SU-DHL-6 (cell line): ENCODE measurements around the gene ZNF800.

Experiments used
- H2AFZ ChIP-seq: fragments of 200-600 bp; sonication (generic); 2 replicates; pipeline ENCODE4 v1.6.1; 2014; ENCODE audit warnings: low read depth, mild to moderate bottlenecking, moderate library complexity, mixed read lengths, antibody characterized with exemption, low read length; ENCODE audit not compliant: severe bottlenecking
- H3F3A ChIP-seq: fragments of 200-600 bp; shearing (Covaris generic); 2 replicates; pipeline ENCODE4 v1.6.0; 2016; ENCODE audit warnings: antibody characterized with exemption, mild to moderate bottlenecking; ENCODE audit not compliant: insufficient read depth
- H3K27ac ChIP-seq: fragments of 200-600 bp; sonication (generic); 2 replicates; pipeline ENCODE4 v1.5.1; 2016; ENCODE audit warnings: low read depth, mild to moderate bottlenecking, low read length, moderate library complexity, mixed read lengths
- H3K27me3 ChIP-seq: fragments of 200-600 bp; sonication (generic), shearing (Covaris generic); 2 replicates; pipeline ENCODE4 v1.6.0; 2014; ENCODE audit warnings: mild to moderate bottlenecking, low read length
- H3K36me3 ChIP-seq: fragments of 200-600 bp; sonication (generic); 2 replicates; pipeline ENCODE4 v1.6.1; 2014; ENCODE audit warnings: mild to moderate bottlenecking, low read length, mixed read lengths
- H3K4me2 ChIP-seq: fragments of 300-600, 200-600 bp; shearing (Covaris generic), sonication (generic); 2 replicates; pipeline ENCODE4 v1.6.0; 2014; ENCODE audit warnings: low read length, low read depth, mild to moderate bottlenecking; ENCODE audit not compliant: poor library complexity, severe bottlenecking
- H3K4me3 ChIP-seq: fragments of 200-600 bp; sonication (generic); 2 replicates; pipeline ENCODE4 v1.5.1; 2014; ENCODE audit warnings: antibody characterized with exemption, low read length, mild to moderate bottlenecking, mixed read lengths; ENCODE audit not compliant: insufficient read depth, poor library complexity, severe bottlenecking
- H3K79me2 ChIP-seq: fragments of 200-600 bp; sonication (generic); 2 replicates; pipeline ENCODE4 v1.6.1; 2014; ENCODE audit warnings: mild to moderate bottlenecking, low read length, moderate library complexity; ENCODE audit not compliant: insufficient read depth
- H3K9ac ChIP-seq: fragments of 200-600 bp; sonication (generic); 2 replicates; pipeline ENCODE4 v1.7.0; 2014; ENCODE audit warnings: mild to moderate bottlenecking, low read length
- H3K9me2 ChIP-seq: fragments of 200-600 bp; sonication (generic); replicated peaks from 2 replicates; pipeline ENCODE4 v1.6.1; 2014; ENCODE audit warnings: low read length; ENCODE audit not compliant: insufficient read depth
- H3K9me3 ChIP-seq: fragments of 200-600 bp; sonication (generic); 2 replicates; pipeline ENCODE4 v1.6.1; 2014; ENCODE audit warnings: low read length, mixed read lengths; ENCODE audit not compliant: insufficient read depth
- H4K20me1 ChIP-seq: fragments of 200-600 bp; sonication (generic); 2 replicates; pipeline ENCODE4 v1.6.1; 2014; ENCODE audit warnings: low read depth, mild to moderate bottlenecking, antibody characterized with exemption, low read length, moderate library complexity, mixed read lengths
- CTCF ChIP-seq: fragments of 200-600 bp; sonication (generic); IDR thresholded peaks from one replicate; pipeline ENCODE4 v1.5.1; 2017; ENCODE audit warnings: antibody characterized with exemption, mild to moderate bottlenecking, low read length, moderate library complexity; ENCODE audit not compliant: insufficient read depth, poor library complexity, severe bottlenecking
- EZH2phosphoT487 ChIP-seq: fragments of 200-600 bp; sonication (generic), shearing (Covaris generic); conservative IDR thresholded peaks from 2 replicates; pipeline ENCODE4 v1.6.1; 2018; ENCODE audit warnings: mild to moderate bottlenecking, antibody characterized with exemption, low read length, moderate library complexity, mixed read lengths

ZNF800 gene

GRCh38 chr7:127332880-127333279 is 59.6 kb downstream of the ZNF800 start:
- Histone ChIP-seq H3K4me2 (no peak overlapping the region), H3F3A (no peaks in the 10 kb centered on the region), H4K20me1 (no peaks in the 10 kb centered on the region), H3K4me3 (no peak overlapping the region), H3K9me2 (no peaks in the 10 kb centered on the region), H3K9me3 (no peaks in the 10 kb centered on the region), H3K27ac (no peak overlapping the region), H2AFZ (no peak overlapping the region), H3K36me3 (no peaks in the 10 kb centered on the region), H3K79me2 (no peaks in the 10 kb centered on the region), H3K27me3 (no peaks in the 10 kb centered on the region), H3K9ac (no peak overlapping the region)
- TF ChIP-seq EZH2phosphoT487 (no peak), CTCF (no peak)

- Histone ChIP-seq H3K9me2 (no peaks in the 10 kb centered on the region), H3K4me2 (no peak overlapping the region), H3K36me3 (no peaks in the 10 kb centered on the region), H3K9me3 (no peaks in the 10 kb centered on the region), H3K9ac (no peak overlapping the region), H3K4me3 (no peak overlapping the region), H3F3A (no peaks in the 10 kb centered on the region), H3K79me2 (no peaks in the 10 kb centered on the region), H4K20me1 (no peaks in the 10 kb centered on the region), H3K27me3 (no peaks in the 10 kb centered on the region), H3K27ac (no peak overlapping the region), H2AFZ (no peak overlapping the region)
- TF ChIP-seq EZH2phosphoT487 (no peak), CTCF (no peak)
These were observed 62.4 kb downstream of the ZNF800 start for GRCh38 chr7:127330070-127330469.

- no peak for TF ChIP-seq EZH2phosphoT487
- no peak for TF ChIP-seq CTCF
- Histone ChIP-seq H2AFZ (no peak overlapping the region), H3K4me2 (no peak overlapping the region), H3K27ac (no peak overlapping the region), H3F3A (no peaks in the 10 kb centered on the region), H3K79me2 (no peaks in the 10 kb centered on the region), H3K27me3 (no peaks in the 10 kb centered on the region), H3K4me3 (no peak overlapping the region), H3K36me3 (no peaks in the 10 kb centered on the region), H3K9me3 (no peaks in the 10 kb centered on the region), H4K20me1 (no peaks in the 10 kb centered on the region), H3K9ac (no peak overlapping the region), H3K9me2 (no peaks in the 10 kb centered on the region)
These were observed 69.5 kb downstream of the ZNF800 start for GRCh38 chr7:127322832-127323493.
